Cerebellar nuclear complex (tissue), 1 donor: ENCODE results near the gene ASF1B.

Experiments used
- DNase-seq, 2 experiments: peaks; one replicate each; lab custom pipeline; 2025; lab: John Stamatoyannopoulos, UW

Gene ASF1B

GRCh38 chr19:14135985-14136508, 342 bp downstream of the ASF1B start:
- DNase-seq, result no peak

GRCh38 chr19:14135355-14135754, 1.0 kb downstream of the ASF1B start:
- DNase-seq, result no peak

GRCh38 chr19:14127929-14128509, 8.4 kb downstream of the ASF1B start:
- DNase-seq, result no peak

- DNase-seq, result no peak
Observed at GRCh38 chr19:14127176-14127575, 9.2 kb downstream of the ASF1B start.

- DNase-seq, result no peak
Observed at GRCh38 chr19:14122924-14123323, 13.5 kb downstream of the ASF1B start.

GRCh38 chr19:14120497-14120780, 15.9 kb downstream of the ASF1B start:
- no peak for DNase-seq

GRCh38 chr19:14119644-14120496, 16.5 kb downstream of the ASF1B start:
- DNase-seq, result no peak

GRCh38 chr19:14119146-14119545, 17.2 kb downstream of the ASF1B start:
- no peak for DNase-seq

GRCh38 chr19:14118165-14119051, 18.0 kb downstream of the ASF1B start:
- peak in 1 of 2 experiments; percentile 24 for DNase-seq

- DNase-seq, result peak; percentile 93 to 98
Observed at GRCh38 chr19:14117668-14118164, 18.7 kb downstream of the ASF1B start, which contains the start of gene PRKACA. PRKACA (minus strand) TSS chr19:14117762; CDS start chr19:14117547, 215 bp downstream.

GRCh38 chr19:14116918-14117578, 19.3 kb downstream of the ASF1B start:
- no peak for DNase-seq

- DNase-seq, result no peak
Observed at GRCh38 chr19:14116525-14116917, 19.9 kb downstream of the ASF1B start.

- no peak for DNase-seq
Observed at GRCh38 chr19:14115756-14116155, 20.6 kb downstream of the ASF1B start.

GRCh38 chr19:14114854-14115253, 21.5 kb downstream of the ASF1B start:
- DNase-seq, result no peak

GRCh38 chr19:14114439-14114838, 21.9 kb downstream of the ASF1B start:
- no peak for DNase-seq

GRCh38 chr19:14113762-14114414, 22.5 kb downstream of the ASF1B start:
- DNase-seq, result no peak

GRCh38 chr19:14112809-14113385, 23.5 kb downstream of the ASF1B start:
- DNase-seq, result no peak

- no peak for DNase-seq
Observed at GRCh38 chr19:14112051-14112808, 24.2 kb downstream of the ASF1B start.

GRCh38 chr19:14111486-14111885, 24.9 kb downstream of the ASF1B start:
- no peak for DNase-seq

- DNase-seq, result no peak
Observed at GRCh38 chr19:14110650-14111049, 25.7 kb downstream of the ASF1B start.
